ENCODE measurements around the gene ZNF593. TPM values are rescaled to one million over a fixed set of nuclear protein-coding genes. Genes with fewer than 3 reads are reported as not detected.

ZNF593 gene
- total RNA-seq, 1 experiment from 2014 or later = 165 TPM

- peak; percentile 96 for DNase-seq
- BruUV-seq (replicated peaks) = no TSS peak
- TF ChIP-seq CTCF (conservative IDR thresholded peaks at IDR 0.05; ENCODE audit: low read depth, low read length) (no peak), EZH2phosphoT487 (IDR thresholded peaks at IDR 0.05; ENCODE audit: borderline replicate concordance, low read length) (no peak)
- peaks cover 32% of the 10 kb centered on the region for H3K4me1 ChIP-seq (ENCODE audit: insufficient read depth, low read length)
- H3K9me3 ChIP-seq (ENCODE audit: low read length) = no peaks in the 10 kb centered on the region
- H4K20me1 ChIP-seq (ENCODE audit: low read length) = no peaks in the 10 kb centered on the region
- H3K27ac ChIP-seq (ENCODE audit: low read length) = peak overlapping the region; percentile 94
- H3K9ac ChIP-seq (ENCODE audit: low read length) = peak overlapping the region; percentile 59
- POLR2A ChIA-PET (ENCODE audit: unreplicated experiment) = no interaction called here
- H3K9me2 ChIP-seq (replicated peaks; ENCODE audit: low read length) = no peaks in the 10 kb centered on the region
- peak; percentile 75 for ATAC-seq
- H2AFZ ChIP-seq (ENCODE audit: low read length) = no peak overlapping the region
- H3F3A ChIP-seq (ENCODE audit: low read length, unreplicated experiment) = no peaks in the 10 kb centered on the region
- H3K4me2 ChIP-seq (ENCODE audit: low read length) = peak overlapping the region; percentile 59
- CTCF ChIA-PET = interaction anchor here (0.6 kb wide), 1 partner anchor 614 kb away, joined by 6 read pairs; no protein-coding TSS in a partner anchor
- H3K4me3 ChIP-seq (ENCODE audit: low read length) = peak overlapping the region; percentile 25; the same call in 1 of the 2 replicates
- intact Hi-C loops (cut with micrococcal nuclease) = no loop called here
- no peaks in the 10 kb centered on the region; the same call in 1 of the 2 replicates for H3K36me3 ChIP-seq (ENCODE audit: low read depth, low read length)
- peaks cover 13% of the 10 kb centered on the region for H3K79me2 ChIP-seq (ENCODE audit: low read length)
- no peaks in the 10 kb centered on the region for H3K27me3 ChIP-seq (ENCODE audit: low read length)
Observed at GRCh38 chr1:26181586-26182382, 12.1 kb downstream of the ZNF593 start.

- Histone ChIP-seq H3K9me3 (ENCODE audit: low read length) (no peaks in the 10 kb centered on the region), H2AFZ (ENCODE audit: low read length) (no peak overlapping the region), H3K79me2 (ENCODE audit: low read length) (peaks cover 13% of the 10 kb centered on the region), H3K27me3 (ENCODE audit: low read length) (no peaks in the 10 kb centered on the region), H3K4me2 (ENCODE audit: low read length) (peak overlapping the region; percentile 59), H3K9ac (ENCODE audit: low read length) (peak overlapping the region; percentile 59), H3K36me3 (ENCODE audit: low read depth, low read length) (no peaks in the 10 kb centered on the region; the same call in 1 of the 2 replicates), H4K20me1 (ENCODE audit: low read length) (no peaks in the 10 kb centered on the region), H3K9me2 (replicated peaks; ENCODE audit: low read length) (no peaks in the 10 kb centered on the region), H3K4me1 (ENCODE audit: insufficient read depth, low read length) (peaks cover 28% of the 10 kb centered on the region), H3K27ac (ENCODE audit: low read length) (peak overlapping the region; percentile 94), H3F3A (ENCODE audit: low read length, unreplicated experiment) (no peaks in the 10 kb centered on the region), H3K4me3 (ENCODE audit: low read length) (peak overlapping the region; percentile 25; the same call in 1 of the 2 replicates)
- no peak for DNase-seq
- intact Hi-C loops (cut with micrococcal nuclease) = no loop called here
- no peak for TF ChIP-seq CTCF (conservative IDR thresholded peaks at IDR 0.05; ENCODE audit: low read depth, low read length)
- no peak for TF ChIP-seq EZH2 (IDR thresholded peaks at IDR 0.05; ENCODE audit: low read length, unreplicated experiment)
- TF ChIP-seq EZH2phosphoT487 (IDR thresholded peaks at IDR 0.05; ENCODE audit: borderline replicate concordance, low read length) = no peak
- BruUV-seq (replicated peaks) = no TSS peak
- POLR2A ChIA-PET (ENCODE audit: unreplicated experiment) = no interaction called here
- CTCF ChIA-PET = interaction anchor here (0.6 kb wide), 1 partner anchor 613 kb away, joined by 6 read pairs; no protein-coding TSS in a partner anchor
- no peak for ATAC-seq
Observed at GRCh38 chr1:26182383-26182696, 12.6 kb downstream of the ZNF593 start.

GRCh38 chr1:26184086-26184485 lies 14.4 kb downstream of the ZNF593 start:
- ChIA-PET POLR2A (ENCODE audit: unreplicated experiment) (no interaction called here), CTCF (no interaction called here)
- Histone ChIP-seq H2AFZ (ENCODE audit: low read length) (no peak overlapping the region), H3K79me2 (ENCODE audit: low read length) (peaks cover 4% of the 10 kb centered on the region; the same call in 1 of the 2 replicates), H3K4me3 (ENCODE audit: low read length) (no peak overlapping the region), H3K4me2 (ENCODE audit: low read length) (no peak overlapping the region), H4K20me1 (ENCODE audit: low read length) (no peaks in the 10 kb centered on the region), H3K4me1 (ENCODE audit: insufficient read depth, low read length) (peaks cover 17% of the 10 kb centered on the region), H3K9ac (ENCODE audit: low read length) (no peak overlapping the region), H3K36me3 (ENCODE audit: low read depth, low read length) (peaks cover under 1% of the 10 kb centered on the region; the same call in 1 of the 2 replicates), H3K27me3 (ENCODE audit: low read length) (no peaks in the 10 kb centered on the region), H3F3A (ENCODE audit: low read length, unreplicated experiment) (no peaks in the 10 kb centered on the region), H3K9me2 (replicated peaks; ENCODE audit: low read length) (no peaks in the 10 kb centered on the region), H3K9me3 (ENCODE audit: low read length) (no peaks in the 10 kb centered on the region), H3K27ac (ENCODE audit: low read length) (no peak overlapping the region)
- intact Hi-C loops (cut with micrococcal nuclease) = no loop called here
- BruUV-seq (replicated peaks) = no TSS peak
- no peak for ATAC-seq
- TF ChIP-seq EZH2phosphoT487 (IDR thresholded peaks at IDR 0.05; ENCODE audit: borderline replicate concordance, low read length) (no peak), CTCF (conservative IDR thresholded peaks at IDR 0.05; ENCODE audit: low read depth, low read length) (no peak), EZH2 (IDR thresholded peaks at IDR 0.05; ENCODE audit: low read length, unreplicated experiment) (no peak)
- no peak for DNase-seq

All from PC-3 (cell line).